ENCODE results near the gene TNFRSF6B. TPM values are rescaled to one million over a fixed set of nuclear protein-coding genes. Genes with fewer than 3 reads are reported as not detected.

The TNFRSF6B gene
- total RNA-seq, 1 donor from 2014 or later = not detected

DNA sequence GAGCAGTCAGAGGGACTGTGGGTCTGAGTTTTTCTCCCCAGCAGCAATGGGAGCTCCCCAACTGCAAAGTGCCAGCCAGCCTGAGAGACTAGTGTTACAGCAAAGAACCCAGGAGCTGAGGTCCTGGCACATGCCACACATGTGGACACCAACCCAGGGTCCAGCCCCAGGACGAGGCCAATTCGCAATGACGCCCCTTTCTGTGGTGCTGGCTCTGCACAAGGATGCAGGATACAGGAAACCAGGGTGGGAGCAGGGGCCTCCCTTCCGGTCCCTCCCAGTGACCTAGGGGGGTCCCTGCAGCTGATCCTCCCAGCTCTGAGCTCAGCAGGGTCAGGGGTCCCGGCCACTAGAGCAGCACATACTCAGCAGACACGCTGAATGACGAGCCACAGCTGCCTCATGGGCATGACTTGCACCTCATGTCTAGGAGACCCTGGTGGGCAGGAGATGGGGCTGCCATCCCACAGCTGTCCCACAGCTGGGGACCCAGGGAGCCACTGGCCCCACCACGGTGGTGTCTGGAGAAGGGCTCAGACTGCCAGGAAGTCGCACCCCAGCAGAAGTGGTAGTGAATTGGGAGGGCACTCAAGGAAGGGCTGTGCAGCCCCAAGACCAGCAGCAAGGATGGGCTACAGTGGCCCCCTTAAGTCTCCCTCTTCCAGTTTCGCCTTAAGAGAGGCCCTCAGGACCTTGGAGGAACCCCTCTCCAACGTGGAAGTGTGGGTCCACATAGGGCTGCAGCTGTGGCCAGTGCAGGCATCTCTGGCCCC lies 7.7 kb downstream of the TNFRSF6B start:
- TF ChIP-seq, protein P1, sequence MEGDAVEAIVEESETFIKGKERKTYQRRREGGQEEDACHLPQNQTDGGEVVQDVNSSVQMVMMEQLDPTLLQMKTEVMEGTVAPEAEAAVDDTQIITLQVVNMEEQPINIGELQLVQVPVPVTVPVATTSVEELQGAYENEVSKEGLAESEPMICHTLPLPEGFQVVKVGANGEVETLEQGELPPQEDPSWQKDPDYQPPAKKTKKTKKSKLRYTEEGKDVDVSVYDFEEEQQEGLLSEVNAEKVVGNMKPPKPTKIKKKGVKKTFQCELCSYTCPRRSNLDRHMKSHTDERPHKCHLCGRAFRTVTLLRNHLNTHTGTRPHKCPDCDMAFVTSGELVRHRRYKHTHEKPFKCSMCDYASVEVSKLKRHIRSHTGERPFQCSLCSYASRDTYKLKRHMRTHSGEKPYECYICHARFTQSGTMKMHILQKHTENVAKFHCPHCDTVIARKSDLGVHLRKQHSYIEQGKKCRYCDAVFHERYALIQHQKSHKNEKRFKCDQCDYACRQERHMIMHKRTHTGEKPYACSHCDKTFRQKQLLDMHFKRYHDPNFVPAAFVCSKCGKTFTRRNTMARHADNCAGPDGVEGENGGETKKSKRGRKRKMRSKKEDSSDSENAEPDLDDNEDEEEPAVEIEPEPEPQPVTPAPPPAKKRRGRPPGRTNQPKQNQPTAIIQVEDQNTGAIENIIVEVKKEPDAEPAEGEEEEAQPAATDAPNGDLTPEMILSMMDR (IDR thresholded peaks at IDR 0.05) = no peak
- ChIA-PET CTCF (no interaction called here), POLR2A (no interaction called here)
- Mint-ChIP-seq H3K9me3 (no peaks in the 10 kb centered on the region), H3K4me3 (no peak overlapping the region), H3K4me1 (peaks cover 31% of the 10 kb centered on the region), H3K36me3 (ENCODE audit: low read depth) (peaks cover 38% of the 10 kb centered on the region), H3K27me3 (no peaks in the 10 kb centered on the region), H3K27ac (no peak overlapping the region)
- intact Hi-C loops (cut with micrococcal nuclease) = no loop called here
- no peak for DNase-seq
- ATAC-seq (ENCODE audit: low read depth) = no peak

DNA sequence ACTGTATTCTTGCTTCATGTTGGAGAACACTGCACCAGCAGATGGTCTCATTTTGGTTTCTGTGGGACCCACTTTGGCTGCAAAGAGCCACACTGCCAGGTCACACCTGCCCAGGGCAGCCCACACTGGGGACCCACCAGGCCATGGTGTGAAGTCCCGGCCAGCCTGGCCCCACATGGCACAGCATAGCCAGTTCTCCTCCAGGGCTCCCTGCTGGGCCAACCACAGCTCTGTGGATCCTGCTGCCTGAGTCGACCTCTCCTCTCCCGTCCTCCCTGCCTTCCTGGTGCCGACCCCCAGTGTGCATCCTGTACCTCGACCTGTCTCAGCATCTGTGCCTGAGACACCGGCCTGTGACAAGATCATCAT lies 8.3 kb downstream of the TNFRSF6B start:
- ChIA-PET POLR2A (no interaction called here), CTCF (no interaction called here)
- Mint-ChIP-seq H3K27me3 (no peaks in the 10 kb centered on the region), H3K36me3 (ENCODE audit: low read depth) (peaks cover 42% of the 10 kb centered on the region), H3K4me3 (no peak overlapping the region), H3K27ac (no peak overlapping the region), H3K9me3 (no peaks in the 10 kb centered on the region), H3K4me1 (peaks cover 30% of the 10 kb centered on the region)
- DNase-seq = no peak
- intact Hi-C loops (cut with micrococcal nuclease) = loop anchor here (5.0 kb wide), 3 partner anchors 67 to 268 kb away; no protein-coding TSS in a partner anchor
- TF ChIP-seq, protein P1 (IDR thresholded peaks at IDR 0.05) = no peak
- ATAC-seq (ENCODE audit: low read depth) = no peak

DNA sequence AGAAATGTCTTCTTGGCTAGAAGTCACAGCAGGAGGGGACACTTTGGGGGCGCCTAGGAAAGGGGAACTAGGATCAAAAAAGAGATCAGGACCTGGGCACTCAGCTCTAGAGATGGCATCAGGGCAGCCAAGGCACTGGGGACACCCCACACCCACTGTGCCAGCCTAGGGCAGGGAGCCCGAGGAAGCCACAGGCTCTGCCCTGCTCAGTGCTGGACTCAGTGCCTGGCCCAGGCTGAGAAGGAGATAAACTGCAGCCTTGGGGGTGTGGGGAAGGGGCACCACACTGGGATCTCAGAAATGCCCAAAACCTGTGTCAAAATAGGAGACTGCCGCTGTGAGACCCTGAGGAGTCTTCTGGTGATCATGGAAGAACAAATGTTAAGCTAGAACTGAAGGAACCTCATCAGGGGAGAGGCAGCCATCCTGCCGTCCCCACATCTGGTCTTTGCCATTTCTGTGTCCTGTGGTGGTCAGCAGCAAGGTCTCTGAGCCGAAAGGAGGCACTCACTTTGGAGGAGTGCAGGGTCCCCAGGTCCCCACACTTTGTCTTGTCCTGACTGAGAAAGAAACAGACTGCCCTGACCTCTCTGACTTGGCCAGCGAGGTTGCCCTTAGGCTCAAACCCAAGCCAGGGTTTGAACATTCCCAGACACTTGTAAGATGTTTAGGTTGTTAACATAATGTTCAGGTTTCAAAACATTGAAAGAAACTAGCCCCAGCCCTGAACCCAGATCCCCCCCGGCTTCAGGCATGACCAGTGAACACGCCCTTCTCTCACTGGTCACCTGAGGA lies 9.0 kb downstream of the TNFRSF6B start:
- Mint-ChIP-seq H3K36me3 (ENCODE audit: low read depth) (peaks cover 43% of the 10 kb centered on the region), H3K27ac (no peak overlapping the region), H3K4me3 (peak overlapping the region; percentile 15), H3K27me3 (no peaks in the 10 kb centered on the region), H3K9me3 (no peaks in the 10 kb centered on the region), H3K4me1 (peaks cover 36% of the 10 kb centered on the region)
- DNase-seq = no peak
- intact Hi-C loops (cut with micrococcal nuclease) = loop anchor here (2.0 to 5.0 kb wide), 5 partner anchors 25 to 267 kb away; partner anchors contain the start of gene SLC2A4RG
- ChIA-PET CTCF (interaction anchor here (0.6 to 2.5 kb wide), 2 partner anchors 64 to 159 kb away, joined by 3 to 10 read pairs; partner anchors contain the start of gene TPD52L2), POLR2A (no interaction called here)
- ATAC-seq (ENCODE audit: low read depth) = no peak
- TF ChIP-seq, protein P1 (IDR thresholded peaks at IDR 0.05) = no peak

DNA sequence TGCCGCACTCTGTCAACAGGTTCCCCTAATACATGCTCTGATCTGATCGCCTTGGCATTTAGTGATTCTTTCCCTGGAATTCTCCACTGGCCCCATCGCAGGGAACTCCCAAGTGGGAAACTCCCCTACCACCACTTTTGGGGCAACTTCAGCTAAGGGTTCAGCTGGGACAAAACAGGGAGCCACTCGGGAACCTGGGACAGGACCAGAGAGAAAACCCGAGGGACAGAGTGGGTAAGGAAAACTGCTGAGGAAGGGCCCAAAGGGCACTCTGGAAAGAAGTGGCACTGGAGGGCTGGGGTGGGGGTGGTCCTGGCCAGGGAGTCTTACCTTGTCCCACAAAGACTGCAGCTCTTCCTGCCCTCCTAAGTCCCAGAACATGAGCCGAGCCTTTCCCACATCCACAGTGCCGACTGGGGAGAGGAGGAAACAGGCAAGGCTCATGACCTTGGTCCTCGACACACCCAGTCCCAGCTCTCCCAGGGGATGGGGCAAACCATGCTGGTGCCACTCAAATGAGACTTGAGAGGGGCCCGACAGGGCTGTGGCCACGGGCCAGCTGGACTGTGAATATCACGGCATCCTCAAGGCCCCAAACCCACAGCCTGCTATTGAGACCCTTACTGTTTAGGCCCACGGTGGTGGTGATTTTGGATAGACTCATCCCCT lies 9.7 kb downstream of the TNFRSF6B start:
- CTCF ChIA-PET = interaction anchor here (0.6 to 2.5 kb wide), 2 partner anchors 64 to 158 kb away, joined by 3 to 10 read pairs; partner anchors contain the start of gene TPD52L2
- Mint-ChIP-seq H3K27me3 (no peaks in the 10 kb centered on the region), H3K36me3 (ENCODE audit: low read depth) (peaks cover 50% of the 10 kb centered on the region), H3K4me3 (peak overlapping the region; percentile 87), H3K4me1 (peaks cover 42% of the 10 kb centered on the region), H3K27ac (peak overlapping the region; percentile 72), H3K9me3 (no peaks in the 10 kb centered on the region)
- DNase-seq = no peak
- intact Hi-C loops (cut with micrococcal nuclease) = loop anchor here (2.0 to 5.0 kb wide), 5 partner anchors 25 to 266 kb away; partner anchors contain the start of gene SLC2A4RG
- no peak for ATAC-seq (ENCODE audit: low read depth)
- POLR2A ChIA-PET = interaction anchor here (0.6 to 3.4 kb wide), 5 partner anchors 15 to 274 kb away, joined by 3 to 36 read pairs (median 5); partner anchors contain the start of genes LIME1 and PRPF6
- TF ChIP-seq, protein P1 (IDR thresholded peaks at IDR 0.05) = no peak

Measured in activated B cell treated with CpG ODN at 0.5 μM for 24 hours (primary cell).